HG03521 (cell line): ENCODE data around the gene SMARCC1.

Source experiments
- ATAC-seq: cut with Tn5 transposase; IDR thresholded peaks from one replicate; pipeline ENCODE4 v1.9.1; 2021; ENCODE audit warnings: mild to moderate bottlenecking, moderate library complexity; ENCODE audit not compliant: unreplicated experiment

SMARCC1 gene

GRCh38 chr3:47636225-47636624, 145.5 kb downstream of the SMARCC1 start:
- ATAC-seq: no peak

GRCh38 chr3:47635536-47635935, 146.2 kb downstream of the SMARCC1 start:
- no peak for ATAC-seq

GRCh38 chr3:47634996-47635395, 146.7 kb downstream of the SMARCC1 start:
- ATAC-seq: no peak

GRCh38 chr3:47630810-47631209, 150.9 kb downstream of the SMARCC1 start:
- ATAC-seq: no peak

- ATAC-seq: no peak
Observed at GRCh38 chr3:47629770-47630169, 151.9 kb downstream of the SMARCC1 start.

- no peak for ATAC-seq
Observed at GRCh38 chr3:47628426-47628825, 153.3 kb downstream of the SMARCC1 start.

- ATAC-seq: no peak
Observed at GRCh38 chr3:47622671-47623461, 158.8 kb downstream of the SMARCC1 start.

- ATAC-seq: no peak
Observed at GRCh38 chr3:47617086-47618010, 164.3 kb downstream of the SMARCC1 start.

GRCh38 chr3:47614788-47615187, 166.9 kb downstream of the SMARCC1 start:
- ATAC-seq: no peak

- ATAC-seq: no peak
Observed at GRCh38 chr3:47613722-47614121, 168.0 kb downstream of the SMARCC1 start.

GRCh38 chr3:47612879-47613278, 168.8 kb downstream of the SMARCC1 start:
- no peak for ATAC-seq

- no peak for ATAC-seq
Observed at GRCh38 chr3:47612178-47612577, 169.5 kb downstream of the SMARCC1 start.

- ATAC-seq: no peak
Observed at GRCh38 chr3:47611576-47611975, 170.1 kb downstream of the SMARCC1 start.

GRCh38 chr3:47610583-47610982, 171.1 kb downstream of the SMARCC1 start:
- ATAC-seq: no peak

- ATAC-seq: no peak
Observed at GRCh38 chr3:47607335-47607734, 174.4 kb downstream of the SMARCC1 start.

- ATAC-seq: no peak
Observed at GRCh38 chr3:47606165-47606564, 175.5 kb downstream of the SMARCC1 start.

- ATAC-seq: no peak
Observed at GRCh38 chr3:47605652-47606051, 176.0 kb downstream of the SMARCC1 start.

GRCh38 chr3:47604145-47604544, 177.5 kb downstream of the SMARCC1 start:
- no peak for ATAC-seq

- no peak for ATAC-seq
Observed at GRCh38 chr3:47603332-47603731, 178.4 kb downstream of the SMARCC1 start.

GRCh38 chr3:47601281-47601680, 180.4 kb downstream of the SMARCC1 start:
- no peak for ATAC-seq

- ATAC-seq: no peak
Observed at GRCh38 chr3:47594792-47595191, 186.9 kb downstream of the SMARCC1 start.
